ENCODE data around the gene MCHR2. TPM values are rescaled to one million over a fixed set of nuclear protein-coding genes. Genes with fewer than 3 reads are reported as not detected.
A peak's percentile ranks its signal among the peaks of the same experiment; 100 is the strongest.
"Not testable (repeated sequence)": the region's sequence is repeated elsewhere in the genome, so short reads cannot be mapped to it uniquely, and the experiment has no call there.

The MCHR2 gene
- not detected for total RNA-seq
- not detected for polyA plus RNA-seq
- long read RNA-seq, donor 1 = 0 reads
- long read RNA-seq, donor 2 = 0 reads
- long read RNA-seq, donor 3 = 0 reads
- long read RNA-seq, donor 4 = 0 reads

GRCh38 chr6:99993533-99994251 lies at the start of gene MCHR2:
Gene MCHR2, minus strand, starts transcription at chr6:99994223. Its CDS starts 38,076 bp downstream, at chr6:99956147.
- ATAC-seq = peak in 1 of 2 donors; percentile 14
- no peaks in the 10 kb centered on the region for H3K27me3 ChIP-seq (ENCODE audit: control insufficient read depth, insufficient read depth)
- H3K9me3 ChIP-seq (ENCODE audit: control insufficient read depth, low read length) = no peaks in the 10 kb centered on the region
- 2% methylated on average over 64 of the region's 64 CpGs for WGBS
- H3K4me3 ChIP-seq (ENCODE audit: low read length) = no peak within 1 kb of the TSS
- no peak within 1 kb of the TSS for H3K27ac ChIP-seq (ENCODE audit: low read length)
- H3K4me1 ChIP-seq (ENCODE audit: control insufficient read depth, insufficient read depth, low read length) = peaks cover 2% of the 10 kb centered on the region
- DNase-seq = no peak
- intact Hi-C loops (cut with DNase I) = no loop called here

- intact Hi-C loops (cut with DNase I); DNase-seq; H3K4me1 ChIP-seq (ENCODE audit: control insufficient read depth, insufficient read depth, low read length); H3K4me3 ChIP-seq (ENCODE audit: low read length); H3K27ac ChIP-seq (ENCODE audit: low read length); H3K27me3 ChIP-seq (ENCODE audit: control insufficient read depth, insufficient read depth); H3K9me3 ChIP-seq (ENCODE audit: control insufficient read depth, low read length); ATAC-seq: not testable (repeated sequence)
- WGBS = 77% methylated on average over 1 of the region's 1 CpG
These were observed 44.5 kb upstream of the MCHR2 start for GRCh38 chr6:100038546-100038945.

GRCh38 chr6:100035873-100036653 lies 42.0 kb upstream of the MCHR2 start:
- 68% methylated on average over 8 of the region's 8 CpGs for WGBS
- Histone ChIP-seq H3K4me1 (ENCODE audit: control insufficient read depth, insufficient read depth, low read length) (no peaks in the 10 kb centered on the region), H3K9me3 (ENCODE audit: control insufficient read depth, low read length) (no peaks in the 10 kb centered on the region), H3K27ac (ENCODE audit: low read length) (no peak overlapping the region), H3K4me3 (ENCODE audit: low read length) (no peak overlapping the region), H3K27me3 (ENCODE audit: control insufficient read depth, insufficient read depth) (no peaks in the 10 kb centered on the region)
- intact Hi-C loops (cut with DNase I) = no loop called here
- DNase-seq (no peak), ATAC-seq (no peak)

- 64% methylated on average over 2 of the region's 2 CpGs for WGBS
- ATAC-seq (no peak), DNase-seq (no peak)
- no peaks in the 10 kb centered on the region for H3K9me3 ChIP-seq (ENCODE audit: control insufficient read depth, low read length)
- no peaks in the 10 kb centered on the region for H3K4me1 ChIP-seq (ENCODE audit: control insufficient read depth, insufficient read depth, low read length)
- no peaks in the 10 kb centered on the region for H3K27me3 ChIP-seq (ENCODE audit: control insufficient read depth, insufficient read depth)
- intact Hi-C loops (cut with DNase I) = no loop called here
- H3K27ac ChIP-seq (ENCODE audit: low read length) = no peak overlapping the region
- no peak overlapping the region for H3K4me3 ChIP-seq (ENCODE audit: low read length)
These were observed 29.8 kb upstream of the MCHR2 start for GRCh38 chr6:100023798-100024197.

GRCh38 chr6:100022847-100023246 lies 28.8 kb upstream of the MCHR2 start:
- Histone ChIP-seq H3K27ac (ENCODE audit: low read length) (no peak overlapping the region), H3K4me1 (ENCODE audit: control insufficient read depth, insufficient read depth, low read length) (no peaks in the 10 kb centered on the region), H3K9me3 (ENCODE audit: control insufficient read depth, low read length) (no peaks in the 10 kb centered on the region), H3K4me3 (ENCODE audit: low read length) (no peak overlapping the region), H3K27me3 (ENCODE audit: control insufficient read depth, insufficient read depth) (no peaks in the 10 kb centered on the region)
- WGBS = 83% methylated on average over 3 of the region's 3 CpGs
- no peak for DNase-seq
- intact Hi-C loops (cut with DNase I) = no loop called here
- ATAC-seq = no peak

GRCh38 chr6:100008857-100009256 lies 14.8 kb upstream of the MCHR2 start:
- ATAC-seq = no peak
- Histone ChIP-seq H3K4me3 (ENCODE audit: low read length) (no peak overlapping the region), H3K9me3 (ENCODE audit: control insufficient read depth, low read length) (no peaks in the 10 kb centered on the region), H3K27me3 (ENCODE audit: control insufficient read depth, insufficient read depth) (no peaks in the 10 kb centered on the region), H3K27ac (ENCODE audit: low read length) (no peak overlapping the region), H3K4me1 (ENCODE audit: control insufficient read depth, insufficient read depth, low read length) (no peaks in the 10 kb centered on the region)
- 80% methylated on average over 6 of the region's 6 CpGs for WGBS
- DNase-seq = no peak
- intact Hi-C loops (cut with DNase I) = no loop called here

GRCh38 chr6:100001915-100002388 lies 7.9 kb upstream of the MCHR2 start:
- intact Hi-C loops (cut with DNase I) = loop anchor here in 1 of 4 donors (5.0 kb wide), 1 partner anchor 475 kb away; no protein-coding TSS in a partner anchor
- ATAC-seq (peak; percentile 45 to 66), DNase-seq (peak; percentile 23 to 52 (median 46))
- Histone ChIP-seq H3K9me3 (ENCODE audit: control insufficient read depth, low read length) (no peaks in the 10 kb centered on the region), H3K27me3 (ENCODE audit: control insufficient read depth, insufficient read depth) (no peaks in the 10 kb centered on the region), H3K4me3 (ENCODE audit: low read length) (no peak overlapping the region), H3K4me1 (ENCODE audit: control insufficient read depth, insufficient read depth, low read length) (no peaks in the 10 kb centered on the region), H3K27ac (ENCODE audit: low read length) (no peak overlapping the region)
- 2% methylated on average over 3 of the region's 3 CpGs for WGBS

GRCh38 chr6:99997141-99997540 lies 3.1 kb upstream of the MCHR2 start:
- ATAC-seq (no peak), DNase-seq (no peak)
- H3K4me1 ChIP-seq (ENCODE audit: control insufficient read depth, insufficient read depth, low read length) = peaks cover 2% of the 10 kb centered on the region
- no peaks in the 10 kb centered on the region for H3K27me3 ChIP-seq (ENCODE audit: control insufficient read depth, insufficient read depth)
- intact Hi-C loops (cut with DNase I) = no loop called here
- no peak overlapping the region for H3K27ac ChIP-seq (ENCODE audit: low read length)
- no peak overlapping the region for H3K4me3 ChIP-seq (ENCODE audit: low read length)
- no peaks in the 10 kb centered on the region for H3K9me3 ChIP-seq (ENCODE audit: control insufficient read depth, low read length)

GRCh38 chr6:99995916-99996315 lies 1.9 kb upstream of the MCHR2 start:
- H3K27ac ChIP-seq (ENCODE audit: low read length) = no peak overlapping the region
- intact Hi-C loops (cut with DNase I) = no loop called here
- ATAC-seq (no peak), DNase-seq (no peak)
- H3K4me1 ChIP-seq (ENCODE audit: control insufficient read depth, insufficient read depth, low read length) = peaks cover 2% of the 10 kb centered on the region
- WGBS = 75% methylated on average over 1 of the region's 1 CpG
- H3K27me3 ChIP-seq (ENCODE audit: control insufficient read depth, insufficient read depth) = no peaks in the 10 kb centered on the region
- H3K9me3 ChIP-seq (ENCODE audit: control insufficient read depth, low read length) = no peaks in the 10 kb centered on the region
- H3K4me3 ChIP-seq (ENCODE audit: low read length) = no peak overlapping the region

GRCh38 chr6:99993146-99993532 lies 884 bp downstream of the MCHR2 start:
- H3K9me3 ChIP-seq (ENCODE audit: control insufficient read depth, low read length) = no peaks in the 10 kb centered on the region
- ATAC-seq = no peak
- DNase-seq = no peak
- no peak overlapping the region for H3K27ac ChIP-seq (ENCODE audit: low read length)
- H3K4me1 ChIP-seq (ENCODE audit: control insufficient read depth, insufficient read depth, low read length) = peaks cover 2% of the 10 kb centered on the region
- H3K27me3 ChIP-seq (ENCODE audit: control insufficient read depth, insufficient read depth) = no peaks in the 10 kb centered on the region
- WGBS = 25% methylated on average over 9 of the region's 9 CpGs
- no peak overlapping the region for H3K4me3 ChIP-seq (ENCODE audit: low read length)
- intact Hi-C loops (cut with DNase I) = no loop called here

GRCh38 chr6:99991955-99992354 lies 2.1 kb downstream of the MCHR2 start:
- no peaks in the 10 kb centered on the region for H3K27me3 ChIP-seq (ENCODE audit: control insufficient read depth, insufficient read depth)
- 94% methylated on average over 3 of the region's 3 CpGs for WGBS
- intact Hi-C loops (cut with DNase I) = no loop called here

More at GRCh38 chr6:99991955-99992354, 2.1 kb downstream of the MCHR2 start:
- no peak overlapping the region for H3K27ac ChIP-seq (ENCODE audit: low read length)
- DNase-seq (no peak), ATAC-seq (no peak)
- H3K9me3 ChIP-seq (ENCODE audit: control insufficient read depth, low read length) = no peaks in the 10 kb centered on the region
- H3K4me1 ChIP-seq (ENCODE audit: control insufficient read depth, insufficient read depth, low read length) = peaks cover 2% of the 10 kb centered on the region
- no peak overlapping the region for H3K4me3 ChIP-seq (ENCODE audit: low read length)
